ENCODE results near the gene KCNK1.

KCNK1 gene

GRCh38 chr1:233647636-233648035 is 33.7 kb downstream of the KCNK1 start:
- no peak overlapping the region for H3K4me3 ChIP-seq (ENCODE audit: low read length)
- H3K9me3 ChIP-seq (ENCODE audit: control insufficient read depth, low read length), result no peaks in the 10 kb centered on the region
- H3K36me3 ChIP-seq (ENCODE audit: control insufficient read depth, insufficient read depth, low read length), result no peaks in the 10 kb centered on the region
- no peak overlapping the region for H3K9ac ChIP-seq (ENCODE audit: low read length)
- peaks cover 17% of the 10 kb centered on the region for H3K4me1 ChIP-seq (ENCODE audit: control insufficient read depth, insufficient read depth, low read length)
- H3K27me3 ChIP-seq (ENCODE audit: control insufficient read depth, insufficient read depth, low read length), result no peaks in the 10 kb centered on the region

DNA sequence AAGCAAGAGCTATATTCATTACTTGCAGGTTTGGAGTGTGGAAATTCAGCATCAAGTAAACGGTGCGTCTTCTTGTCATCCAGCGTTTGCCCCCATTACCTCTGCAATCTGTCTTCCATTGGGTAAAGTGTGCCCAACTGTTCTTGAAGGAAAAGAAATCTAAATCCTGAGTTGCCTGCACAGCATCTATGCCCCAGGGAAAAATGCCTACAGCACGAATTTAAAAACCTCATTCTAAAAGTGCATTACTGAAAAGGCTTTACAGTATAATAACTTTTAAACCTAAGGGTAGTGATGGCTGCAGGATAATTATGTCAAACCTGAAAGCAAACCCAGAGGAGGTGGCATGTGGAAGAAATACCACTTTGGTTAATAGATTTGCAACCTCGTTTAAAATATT is 37.2 kb downstream of the KCNK1 start:
- Histone ChIP-seq H3K36me3 (ENCODE audit: control insufficient read depth, insufficient read depth, low read length) (no peaks in the 10 kb centered on the region), H3K4me1 (ENCODE audit: control insufficient read depth, insufficient read depth, low read length) (peaks cover 35% of the 10 kb centered on the region), H3K27me3 (ENCODE audit: control insufficient read depth, insufficient read depth, low read length) (no peaks in the 10 kb centered on the region), H3K9ac (ENCODE audit: low read length) (no peak overlapping the region), H3K4me3 (ENCODE audit: low read length) (no peak overlapping the region), H3K9me3 (ENCODE audit: control insufficient read depth, low read length) (no peaks in the 10 kb centered on the region)

DNA sequence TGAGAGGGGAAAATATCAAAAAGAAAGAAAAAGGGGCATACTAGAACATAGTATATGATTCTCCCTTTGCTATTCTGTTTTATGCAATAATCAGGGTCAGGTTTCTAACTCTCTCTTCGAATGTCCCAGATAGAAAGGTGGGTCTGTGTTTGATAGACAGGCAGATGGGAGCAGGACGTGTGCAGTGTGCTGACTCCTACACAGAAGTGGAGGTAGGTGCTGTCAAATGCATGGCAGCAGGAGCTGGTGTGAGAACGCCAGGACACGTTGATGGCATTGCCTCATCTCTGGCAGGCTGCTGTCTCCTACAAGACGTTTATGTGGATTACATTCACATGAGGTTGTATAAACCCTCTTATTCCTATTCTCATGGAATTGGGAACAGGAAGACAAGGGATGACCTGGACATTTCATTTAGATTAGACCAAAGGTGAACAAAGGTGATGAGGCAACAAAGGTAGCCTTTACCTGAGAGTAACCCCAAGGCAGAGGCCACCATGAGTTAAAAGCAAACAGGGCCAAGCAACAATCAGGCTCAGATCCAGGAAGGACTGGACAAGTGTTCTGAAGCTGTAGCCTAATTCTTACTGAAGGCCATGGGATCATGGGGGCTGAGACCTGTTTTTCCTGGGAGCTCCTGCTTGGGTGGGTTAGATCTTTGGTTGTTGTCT is 37.8 kb downstream of the KCNK1 start:
- Histone ChIP-seq H3K9me3 (ENCODE audit: control insufficient read depth, low read length) (no peaks in the 10 kb centered on the region), H3K9ac (ENCODE audit: low read length) (no peak overlapping the region), H3K4me1 (ENCODE audit: control insufficient read depth, insufficient read depth, low read length) (peaks cover 40% of the 10 kb centered on the region), H3K27me3 (ENCODE audit: control insufficient read depth, insufficient read depth, low read length) (no peaks in the 10 kb centered on the region), H3K4me3 (ENCODE audit: low read length) (no peak overlapping the region), H3K36me3 (ENCODE audit: control insufficient read depth, insufficient read depth, low read length) (no peaks in the 10 kb centered on the region)

- H3K9me3 ChIP-seq (ENCODE audit: control insufficient read depth, low read length), result no peaks in the 10 kb centered on the region
- no peaks in the 10 kb centered on the region for H3K27me3 ChIP-seq (ENCODE audit: control insufficient read depth, insufficient read depth, low read length)
- H3K9ac ChIP-seq (ENCODE audit: low read length), result no peak overlapping the region
- peaks cover 45% of the 10 kb centered on the region for H3K4me1 ChIP-seq (ENCODE audit: control insufficient read depth, insufficient read depth, low read length)
- H3K4me3 ChIP-seq (ENCODE audit: low read length), result no peak overlapping the region
- no peaks in the 10 kb centered on the region for H3K36me3 ChIP-seq (ENCODE audit: control insufficient read depth, insufficient read depth, low read length)
These were observed 38.6 kb downstream of the KCNK1 start for GRCh38 chr1:233652526-233652925.

DNA sequence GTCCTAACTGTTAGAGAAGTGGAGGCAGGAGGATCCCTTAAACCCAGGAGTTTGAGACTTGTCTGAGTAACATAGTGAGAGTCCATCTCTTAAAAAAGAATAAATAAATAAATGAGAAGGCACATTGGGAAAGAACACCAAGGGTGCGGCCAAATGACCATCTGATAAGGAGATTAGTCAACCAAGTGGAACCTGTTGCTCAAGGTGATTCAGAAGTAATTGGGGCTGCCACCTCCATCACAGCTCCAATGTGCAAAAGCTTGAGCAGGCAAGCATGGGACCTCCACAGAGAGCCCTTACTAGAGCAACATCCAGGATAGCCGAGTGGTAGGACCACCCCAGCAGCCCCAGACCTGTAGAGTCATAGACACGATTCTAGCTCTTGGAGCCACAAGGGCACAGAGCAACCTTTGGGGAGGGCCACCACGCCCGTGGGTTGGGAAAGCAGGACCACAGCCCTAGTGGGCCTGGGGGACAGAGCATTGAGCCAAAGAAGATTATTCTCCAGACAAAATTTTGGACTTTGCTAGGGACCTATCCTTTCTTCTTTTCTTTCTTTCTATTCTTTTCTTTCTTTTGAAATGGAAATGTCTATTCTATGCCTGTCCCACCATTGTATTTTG is 40.9 kb downstream of the KCNK1 start:
- Histone ChIP-seq H3K9ac (ENCODE audit: low read length) (no peak overlapping the region), H3K4me3 (ENCODE audit: low read length) (peak overlapping the region; percentile 10), H3K4me1 (ENCODE audit: control insufficient read depth, insufficient read depth, low read length) (peaks cover 45% of the 10 kb centered on the region), H3K36me3 (ENCODE audit: control insufficient read depth, insufficient read depth, low read length) (no peaks in the 10 kb centered on the region), H3K27me3 (ENCODE audit: control insufficient read depth, insufficient read depth, low read length) (no peaks in the 10 kb centered on the region), H3K9me3 (ENCODE audit: control insufficient read depth, low read length) (no peaks in the 10 kb centered on the region)

GRCh38 chr1:233655301-233655740 is 41.4 kb downstream of the KCNK1 start:
- H3K4me3 ChIP-seq (ENCODE audit: low read length), result peak overlapping the region; percentile 10
- H3K9ac ChIP-seq (ENCODE audit: low read length), result peak overlapping the region; percentile 37
- no peaks in the 10 kb centered on the region for H3K36me3 ChIP-seq (ENCODE audit: control insufficient read depth, insufficient read depth, low read length)
- peaks cover 45% of the 10 kb centered on the region for H3K4me1 ChIP-seq (ENCODE audit: control insufficient read depth, insufficient read depth, low read length)
- H3K27me3 ChIP-seq (ENCODE audit: control insufficient read depth, insufficient read depth, low read length), result no peaks in the 10 kb centered on the region
- no peaks in the 10 kb centered on the region for H3K9me3 ChIP-seq (ENCODE audit: control insufficient read depth, low read length)

DNA sequence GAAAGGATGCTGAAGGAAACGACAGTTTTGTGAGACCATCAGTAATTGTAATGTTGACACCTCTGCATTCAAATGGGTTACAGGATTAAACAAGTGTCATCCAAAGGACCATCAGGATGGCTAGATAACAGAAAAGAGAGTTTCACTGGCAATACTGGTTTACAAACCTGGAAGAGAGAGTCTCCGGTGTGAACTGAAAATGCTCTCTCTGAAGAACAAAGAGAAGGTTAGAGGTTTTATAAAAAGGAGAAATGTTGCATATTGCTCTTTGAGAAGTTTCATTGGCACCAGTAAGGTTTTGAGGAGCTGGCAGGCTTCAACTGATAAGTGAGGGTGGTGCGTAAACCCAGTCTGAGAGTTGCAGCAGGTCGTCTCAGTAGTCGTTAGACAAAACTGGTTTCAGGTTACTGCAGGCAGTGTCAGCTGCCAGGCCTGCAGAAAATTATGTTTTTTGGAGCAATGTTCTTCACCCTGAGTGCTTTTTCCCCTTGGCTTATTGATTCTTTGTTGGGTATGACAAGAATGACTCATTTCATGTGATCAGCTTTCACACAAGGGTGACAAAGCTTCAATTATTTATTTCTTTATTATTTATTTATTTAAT is 42.2 kb downstream of the KCNK1 start:
- Histone ChIP-seq H3K4me1 (ENCODE audit: control insufficient read depth, insufficient read depth, low read length) (peaks cover 45% of the 10 kb centered on the region), H3K27me3 (ENCODE audit: control insufficient read depth, insufficient read depth, low read length) (no peaks in the 10 kb centered on the region), H3K9me3 (ENCODE audit: control insufficient read depth, low read length) (no peaks in the 10 kb centered on the region), H3K36me3 (ENCODE audit: control insufficient read depth, insufficient read depth, low read length) (no peaks in the 10 kb centered on the region), H3K4me3 (ENCODE audit: low read length) (no peak overlapping the region), H3K9ac (ENCODE audit: low read length) (peak overlapping the region; percentile 37)

DNA sequence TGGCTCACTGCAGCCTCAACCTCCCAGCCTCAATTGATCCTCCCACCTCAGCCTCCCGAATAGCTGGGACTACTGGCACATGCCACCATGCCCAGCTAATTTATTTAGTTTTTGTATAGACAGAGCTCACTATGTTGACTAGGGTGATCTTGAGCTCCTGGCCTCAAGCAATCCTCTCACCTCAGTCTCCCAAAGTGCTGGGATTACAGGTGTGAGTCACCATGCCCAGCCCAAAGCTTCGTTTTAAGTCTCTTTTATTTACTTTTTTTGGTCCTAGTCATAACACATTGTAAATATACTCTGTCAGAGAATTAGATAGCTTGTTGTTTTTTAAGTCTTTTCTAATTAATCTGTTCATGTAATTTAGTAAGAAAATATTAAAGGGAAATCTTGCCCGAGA is 42.8 kb downstream of the KCNK1 start:
- Histone ChIP-seq H3K4me3 (ENCODE audit: low read length) (no peak overlapping the region), H3K36me3 (ENCODE audit: control insufficient read depth, insufficient read depth, low read length) (no peaks in the 10 kb centered on the region), H3K27me3 (ENCODE audit: control insufficient read depth, insufficient read depth, low read length) (no peaks in the 10 kb centered on the region), H3K4me1 (ENCODE audit: control insufficient read depth, insufficient read depth, low read length) (peaks cover 45% of the 10 kb centered on the region), H3K9ac (ENCODE audit: low read length) (no peak overlapping the region), H3K9me3 (ENCODE audit: control insufficient read depth, low read length) (no peaks in the 10 kb centered on the region)

DNA sequence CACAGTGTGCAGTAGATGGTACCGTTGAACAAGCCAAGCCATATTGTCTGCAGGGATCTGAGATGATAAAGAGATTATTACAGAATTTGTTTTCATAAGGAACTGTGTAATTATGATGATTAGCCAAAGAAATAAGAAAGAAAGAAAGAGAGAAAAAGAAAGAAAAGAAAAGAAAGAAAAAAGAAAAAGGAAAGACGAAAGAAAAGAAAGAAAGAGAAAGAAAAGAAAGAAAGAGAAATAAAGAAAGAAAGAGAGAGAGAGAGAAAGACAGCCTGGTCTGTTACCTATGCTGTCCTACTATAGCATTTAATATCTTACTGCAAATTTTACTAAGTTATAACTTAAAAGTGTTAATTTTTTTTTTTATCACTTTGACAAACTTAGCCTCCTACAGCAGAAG is 43.6 kb downstream of the KCNK1 start:
- peaks cover 38% of the 10 kb centered on the region for H3K4me1 ChIP-seq (ENCODE audit: control insufficient read depth, insufficient read depth, low read length)
- H3K9me3 ChIP-seq (ENCODE audit: control insufficient read depth, low read length), result no peaks in the 10 kb centered on the region
- no peak overlapping the region for H3K9ac ChIP-seq (ENCODE audit: low read length)
- no peaks in the 10 kb centered on the region for H3K36me3 ChIP-seq (ENCODE audit: control insufficient read depth, insufficient read depth, low read length)
- H3K4me3 ChIP-seq (ENCODE audit: low read length), result no peak overlapping the region
- no peaks in the 10 kb centered on the region for H3K27me3 ChIP-seq (ENCODE audit: control insufficient read depth, insufficient read depth, low read length)

GRCh38 chr1:233659495-233659894 is 45.6 kb downstream of the KCNK1 start:
- H3K36me3 ChIP-seq (ENCODE audit: control insufficient read depth, insufficient read depth, low read length), result no peaks in the 10 kb centered on the region
- H3K9me3 ChIP-seq (ENCODE audit: control insufficient read depth, low read length), result no peaks in the 10 kb centered on the region

DNA sequence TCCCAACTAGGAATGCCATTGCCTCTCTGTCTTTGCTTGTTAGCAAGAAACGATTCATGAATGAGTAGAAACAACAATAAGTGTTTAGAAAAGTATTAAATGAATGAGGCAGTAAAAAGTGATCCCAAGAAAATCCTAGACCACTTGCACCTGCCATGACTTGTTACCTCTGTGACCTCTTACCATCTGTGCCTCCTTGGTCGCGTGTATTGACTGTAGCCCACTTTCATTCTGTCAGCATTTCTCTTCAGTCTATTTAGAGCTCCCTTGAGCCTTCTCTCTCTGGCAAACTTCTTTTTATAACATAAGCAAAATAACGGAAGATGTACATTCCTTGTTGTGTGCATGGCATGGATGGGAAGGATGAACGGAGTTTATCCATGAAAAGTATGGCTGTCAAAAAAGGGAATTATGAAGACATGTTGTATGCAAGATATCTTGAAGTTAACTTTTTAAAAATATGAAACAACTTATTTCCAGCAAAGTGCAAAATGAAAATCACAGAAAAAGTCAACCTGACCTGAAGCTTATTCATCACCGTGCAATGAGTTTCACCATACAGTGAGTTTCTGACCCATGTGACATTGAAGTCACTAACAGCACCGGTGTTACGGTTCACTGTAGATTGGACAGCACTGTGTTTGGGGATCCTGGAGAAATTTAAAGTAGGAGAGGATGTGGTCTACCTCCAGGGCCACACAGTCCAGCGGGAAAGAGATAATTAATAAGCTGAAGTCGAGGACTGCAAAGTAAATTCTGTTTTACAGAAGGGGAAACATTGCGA is 47.7 kb downstream of the KCNK1 start:
- H3K36me3 ChIP-seq (ENCODE audit: control insufficient read depth, insufficient read depth, low read length), result no peaks in the 10 kb centered on the region
- no peaks in the 10 kb centered on the region for H3K27me3 ChIP-seq (ENCODE audit: control insufficient read depth, insufficient read depth, low read length)
- H3K9ac ChIP-seq (ENCODE audit: low read length), result no peak overlapping the region
- H3K9me3 ChIP-seq (ENCODE audit: control insufficient read depth, low read length), result no peaks in the 10 kb centered on the region
- peaks cover 24% of the 10 kb centered on the region for H3K4me1 ChIP-seq (ENCODE audit: control insufficient read depth, insufficient read depth, low read length)
- no peak overlapping the region for H3K4me3 ChIP-seq (ENCODE audit: low read length)

More at GRCh38 chr1:233659495-233659894, 45.6 kb downstream of the KCNK1 start:
- H3K9ac ChIP-seq (ENCODE audit: low read length), result no peak overlapping the region
- peaks cover 24% of the 10 kb centered on the region for H3K4me1 ChIP-seq (ENCODE audit: control insufficient read depth, insufficient read depth, low read length)
- H3K4me3 ChIP-seq (ENCODE audit: low read length), result no peak overlapping the region
- no peaks in the 10 kb centered on the region for H3K27me3 ChIP-seq (ENCODE audit: control insufficient read depth, insufficient read depth, low read length)
